Measurements from ENCODE around the gene NYNRIN. TPM values are rescaled to one million over a fixed set of nuclear protein-coding genes. Genes with fewer than 3 reads are reported as not detected.

Gene NYNRIN
- total and polyA plus RNA-seq, 11 donors, result 3.6 to 10.0 (median 7.1) TPM

DNA sequence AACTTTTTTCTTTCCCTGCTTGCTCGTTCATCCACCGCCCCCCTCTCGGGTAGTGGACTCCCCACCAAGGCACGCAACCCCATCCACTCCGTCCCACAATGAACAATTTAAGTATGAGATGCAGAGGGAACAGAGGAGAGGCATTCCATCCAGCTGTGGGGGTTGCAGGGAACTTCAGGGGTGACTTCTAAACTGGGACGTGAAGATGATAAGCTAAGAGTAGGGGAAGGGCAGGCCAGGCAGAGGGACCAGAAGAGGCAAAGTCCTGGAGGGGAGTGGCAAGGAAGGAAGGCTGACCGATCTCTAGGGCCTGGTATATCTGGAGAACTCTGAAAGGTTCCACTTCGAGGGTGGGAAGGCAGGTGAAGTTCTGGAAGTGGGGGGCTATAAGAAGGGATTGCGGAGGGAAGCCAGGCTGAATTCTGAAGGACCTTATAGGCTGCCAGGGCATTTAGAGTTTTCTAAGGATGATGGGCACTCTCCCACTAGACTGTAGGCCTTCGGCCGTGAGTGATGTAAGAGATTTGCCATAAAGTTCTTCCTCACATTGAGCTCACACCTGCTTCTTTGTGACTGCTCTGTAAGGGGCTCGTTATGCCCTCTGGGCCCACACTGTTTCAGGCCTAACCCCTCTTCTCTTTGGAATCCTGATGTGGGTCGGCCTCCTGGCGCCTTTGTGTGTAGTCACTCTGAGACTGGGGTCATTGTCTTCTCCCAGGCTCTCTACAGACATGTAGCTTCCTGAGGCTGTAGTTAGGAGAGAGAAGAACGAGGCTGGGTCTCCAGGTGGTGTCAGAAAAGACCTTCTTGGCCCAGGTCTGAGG lies 18.7 kb upstream of the NYNRIN start:
- no peak overlapping the region for H3K4me3 ChIP-seq
- H3K27me3 ChIP-seq, result no peaks in the 10 kb centered on the region
- H3K36me3 ChIP-seq, result peaks cover 0 to 2% (median 0%) of the 10 kb centered on the region in 9 donors
- TF ChIP-seq, protein P1, sequence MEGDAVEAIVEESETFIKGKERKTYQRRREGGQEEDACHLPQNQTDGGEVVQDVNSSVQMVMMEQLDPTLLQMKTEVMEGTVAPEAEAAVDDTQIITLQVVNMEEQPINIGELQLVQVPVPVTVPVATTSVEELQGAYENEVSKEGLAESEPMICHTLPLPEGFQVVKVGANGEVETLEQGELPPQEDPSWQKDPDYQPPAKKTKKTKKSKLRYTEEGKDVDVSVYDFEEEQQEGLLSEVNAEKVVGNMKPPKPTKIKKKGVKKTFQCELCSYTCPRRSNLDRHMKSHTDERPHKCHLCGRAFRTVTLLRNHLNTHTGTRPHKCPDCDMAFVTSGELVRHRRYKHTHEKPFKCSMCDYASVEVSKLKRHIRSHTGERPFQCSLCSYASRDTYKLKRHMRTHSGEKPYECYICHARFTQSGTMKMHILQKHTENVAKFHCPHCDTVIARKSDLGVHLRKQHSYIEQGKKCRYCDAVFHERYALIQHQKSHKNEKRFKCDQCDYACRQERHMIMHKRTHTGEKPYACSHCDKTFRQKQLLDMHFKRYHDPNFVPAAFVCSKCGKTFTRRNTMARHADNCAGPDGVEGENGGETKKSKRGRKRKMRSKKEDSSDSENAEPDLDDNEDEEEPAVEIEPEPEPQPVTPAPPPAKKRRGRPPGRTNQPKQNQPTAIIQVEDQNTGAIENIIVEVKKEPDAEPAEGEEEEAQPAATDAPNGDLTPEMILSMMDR (IDR thresholded peaks at IDR 0.05), result no peak
- TF ChIP-seq POLR2A (IDR thresholded peaks at IDR 0.05), result no peak
- ATAC-seq, result no peak
- DNase-seq, result no peak
- peaks cover 0 to 16% (median 3%) of the 10 kb centered on the region in 12 donors for H3K4me1 ChIP-seq
- 81 to 85% (median 84%) methylated on average over 15 of the region's 15 CpGs for WGBS, 4 donors
- no peak overlapping the region for H3K27ac ChIP-seq
- intact Hi-C loops (cut with DNase I), result no loop called here
- no peaks in the 10 kb centered on the region for H3K9me3 ChIP-seq

DNA sequence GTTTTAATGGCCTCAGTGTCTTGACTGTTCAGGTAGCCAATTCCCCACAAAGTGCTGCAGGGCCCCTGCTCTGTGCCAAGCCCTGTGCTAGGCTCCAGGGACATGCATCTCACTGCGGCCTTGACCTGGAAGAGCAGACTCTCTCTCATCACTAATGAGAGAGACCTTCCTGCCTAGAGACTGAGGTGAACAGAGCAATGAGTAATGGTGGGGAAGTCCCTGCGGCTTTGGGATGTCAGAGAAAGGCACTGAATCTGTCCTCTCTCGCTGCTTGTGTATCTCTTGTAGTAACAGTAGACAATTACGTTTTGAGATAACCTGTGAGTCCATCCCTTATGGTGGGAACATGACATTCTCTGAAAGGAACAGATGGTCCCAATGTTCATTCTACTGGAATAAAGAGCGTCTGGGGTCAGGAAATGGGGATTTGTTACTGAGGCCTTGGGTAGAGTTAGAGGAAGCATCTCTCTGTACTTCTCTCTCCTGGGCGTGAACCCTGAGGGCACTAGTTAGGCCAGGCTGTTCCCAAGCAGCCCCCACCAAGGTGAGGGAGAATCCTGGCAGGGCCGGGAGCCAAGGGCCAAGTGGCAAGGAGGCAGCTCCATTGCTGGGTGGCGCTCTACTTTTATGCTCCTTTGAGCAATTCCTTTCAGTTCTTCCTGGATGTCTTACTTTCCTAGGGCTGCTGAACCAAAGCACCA lies 17.3 kb upstream of the NYNRIN start:
- Histone ChIP-seq H3K4me1 (peaks cover 0 to 12% (median 3%) of the 10 kb centered on the region in 12 donors), H3K36me3 (no peaks in the 10 kb centered on the region), H3K9me3 (no peaks in the 10 kb centered on the region), H3K4me3 (no peak overlapping the region), H3K27ac (no peak overlapping the region), H3K27me3 (peaks cover 0 to 5% (median 0%) of the 10 kb centered on the region in 9 donors)
- no peak for DNase-seq
- no peak for ATAC-seq
- TF ChIP-seq, protein P1 (IDR thresholded peaks at IDR 0.05), result no peak
- no peak for TF ChIP-seq POLR2A (IDR thresholded peaks at IDR 0.05)
- intact Hi-C loops (cut with DNase I), result no loop called here
- 84 to 88% (median 86%) methylated on average over 7 to 8 of the region's 8 CpGs for WGBS, 4 donors

DNA sequence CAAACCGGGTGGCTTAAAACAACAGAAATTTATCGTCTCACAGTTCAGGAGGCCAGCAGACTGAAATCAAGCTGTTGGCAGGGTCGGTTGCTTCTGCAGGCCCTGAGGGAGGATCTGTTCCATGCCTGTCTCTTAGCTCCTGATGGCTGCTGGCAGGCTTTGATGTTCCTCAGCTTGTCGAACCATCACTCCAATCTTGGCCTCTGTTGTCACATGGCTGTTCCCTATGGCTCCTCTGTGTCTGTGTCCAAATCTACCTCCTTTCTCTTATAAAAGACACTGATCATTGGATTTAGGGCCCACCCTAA lies 16.8 kb upstream of the NYNRIN start:
- Histone ChIP-seq H3K9me3 (no peaks in the 10 kb centered on the region), H3K27ac (no peak overlapping the region), H3K36me3 (no peaks in the 10 kb centered on the region), H3K4me3 (no peak overlapping the region), H3K27me3 (peaks cover 0 to 5% (median 0%) of the 10 kb centered on the region in 9 donors), H3K4me1 (peaks cover 0 to 7% (median 1%) of the 10 kb centered on the region in 12 donors)
- WGBS, 4 donors, result 56 to 82% (median 68%) methylated on average over 4 of the region's 4 CpGs
- no peak for ATAC-seq
- intact Hi-C loops (cut with DNase I), result no loop called here
- no peak for DNase-seq
- TF ChIP-seq, protein P1 (IDR thresholded peaks at IDR 0.05), result no peak
- TF ChIP-seq POLR2A (IDR thresholded peaks at IDR 0.05), result no peak

DNA sequence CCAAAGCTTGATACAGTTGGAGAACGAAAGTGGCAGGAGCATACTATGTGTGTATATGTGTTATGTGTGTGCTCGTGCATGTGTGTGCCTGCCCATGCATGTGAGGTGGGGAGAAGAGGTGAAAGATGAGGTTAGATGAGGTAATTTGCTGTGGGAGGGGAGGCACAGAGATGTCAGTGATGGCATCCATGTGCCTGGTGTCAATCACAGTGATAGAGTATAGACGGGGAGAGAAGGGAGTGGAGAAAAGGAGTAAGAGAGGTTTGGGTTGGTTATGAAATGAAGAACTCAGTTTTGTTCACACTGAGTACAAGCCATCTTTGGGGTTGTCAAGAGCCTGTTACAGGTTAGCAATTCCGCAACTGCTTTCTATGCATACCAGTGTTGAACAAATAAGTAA lies 14.6 kb upstream of the NYNRIN start:
- Histone ChIP-seq H3K36me3 (no peaks in the 10 kb centered on the region), H3K4me1 (peaks cover 0 to 8% (median 0%) of the 10 kb centered on the region in 12 donors), H3K9me3 (no peaks in the 10 kb centered on the region), H3K27ac (no peak overlapping the region), H3K4me3 (no peak overlapping the region), H3K27me3 (peaks cover 0 to 5% (median 0%) of the 10 kb centered on the region in 9 donors)
- intact Hi-C loops (cut with DNase I), result no loop called here
- ATAC-seq (no peak), DNase-seq (no peak)
- 86 to 93% (median 89%) methylated on average over 4 of the region's 4 CpGs for WGBS, 4 donors
- TF ChIP-seq, protein P1 (IDR thresholded peaks at IDR 0.05), result no peak
- TF ChIP-seq POLR2A (IDR thresholded peaks at IDR 0.05), result no peak
